ENCODE results near the gene SPEF2.

DNA sequence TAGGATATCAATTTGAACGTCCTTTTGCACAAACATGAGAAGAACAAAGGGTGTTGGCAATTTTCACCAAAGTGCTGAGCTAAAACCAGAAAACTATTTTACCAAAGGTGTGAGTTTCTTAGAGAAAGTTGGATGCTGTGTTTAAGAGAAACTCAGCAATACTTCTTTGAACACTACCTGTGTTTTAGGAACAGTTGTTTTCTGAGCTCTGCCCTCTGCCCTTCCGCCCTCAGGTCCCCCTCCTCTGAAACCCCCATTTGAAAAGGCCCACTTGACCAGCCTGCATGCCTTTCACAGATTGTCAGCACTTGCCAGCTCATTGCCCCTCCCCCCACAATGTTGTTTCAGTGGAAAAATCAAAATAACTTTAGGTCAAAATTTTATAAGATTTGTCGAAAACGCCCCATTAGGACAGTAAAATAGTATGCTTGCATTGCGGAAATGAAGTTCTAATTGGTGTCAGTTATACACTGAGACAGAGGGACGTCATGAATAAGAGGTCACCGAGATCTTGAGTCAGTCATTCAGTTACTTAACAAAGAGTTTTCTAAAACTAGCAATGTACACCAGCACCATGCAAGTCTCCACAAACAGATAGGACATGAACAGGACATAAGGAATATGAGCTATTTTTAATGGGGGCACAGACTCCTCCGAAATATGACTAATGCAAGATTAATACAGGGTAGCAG, 177.2 kb downstream of the SPEF2 start:
- TF ChIP-seq, protein P1, sequence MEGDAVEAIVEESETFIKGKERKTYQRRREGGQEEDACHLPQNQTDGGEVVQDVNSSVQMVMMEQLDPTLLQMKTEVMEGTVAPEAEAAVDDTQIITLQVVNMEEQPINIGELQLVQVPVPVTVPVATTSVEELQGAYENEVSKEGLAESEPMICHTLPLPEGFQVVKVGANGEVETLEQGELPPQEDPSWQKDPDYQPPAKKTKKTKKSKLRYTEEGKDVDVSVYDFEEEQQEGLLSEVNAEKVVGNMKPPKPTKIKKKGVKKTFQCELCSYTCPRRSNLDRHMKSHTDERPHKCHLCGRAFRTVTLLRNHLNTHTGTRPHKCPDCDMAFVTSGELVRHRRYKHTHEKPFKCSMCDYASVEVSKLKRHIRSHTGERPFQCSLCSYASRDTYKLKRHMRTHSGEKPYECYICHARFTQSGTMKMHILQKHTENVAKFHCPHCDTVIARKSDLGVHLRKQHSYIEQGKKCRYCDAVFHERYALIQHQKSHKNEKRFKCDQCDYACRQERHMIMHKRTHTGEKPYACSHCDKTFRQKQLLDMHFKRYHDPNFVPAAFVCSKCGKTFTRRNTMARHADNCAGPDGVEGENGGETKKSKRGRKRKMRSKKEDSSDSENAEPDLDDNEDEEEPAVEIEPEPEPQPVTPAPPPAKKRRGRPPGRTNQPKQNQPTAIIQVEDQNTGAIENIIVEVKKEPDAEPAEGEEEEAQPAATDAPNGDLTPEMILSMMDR (IDR thresholded peaks at IDR 0.05; ENCODE audit: low read length): no peak
- no peak for TF ChIP-seq EZH2 (IDR thresholded peaks at IDR 0.05; ENCODE audit: borderline replicate concordance, low read length)
